Activated T-helper 2 cell treated with anti-CD3 and anti-CD28 coated beads, Interferon-gamma antibody, Interleukin-2, Interleukin-4, amounts not matched to agents 10 μg/mL and 5 μg/mL and 100 μg/mL, durations not matched to agents 14 hours and 24 hours and 36 hours (primary cell): ENCODE results near the gene ELAVL1. TPM values are rescaled to one million over a fixed set of nuclear protein-coding genes. Genes with fewer than 3 reads are reported as not detected.

Experiments
- DNase-seq: peaks from one replicate; pipeline ENCODE4 v3.0.0; 2021; ENCODE audit warnings: low spot score
- H3K27ac Mint-ChIP-seq: one replicate; pipeline ENCODE4 v1.8.0; 2021; ENCODE audit warnings: mixed read lengths
- H3K27me3 Mint-ChIP-seq: one replicate; pipeline ENCODE4 v1.8.0; 2021; ENCODE audit warnings: low read depth, mixed read lengths
- H3K36me3 Mint-ChIP-seq: one replicate; pipeline ENCODE4 v1.8.0; 2021; ENCODE audit warnings: low read depth, mixed read lengths
- H3K4me1 Mint-ChIP-seq: one replicate; pipeline ENCODE4 v1.8.0; 2021; ENCODE audit warnings: low read depth, mixed read lengths
- H3K4me3 Mint-ChIP-seq: one replicate; pipeline ENCODE4 v1.8.0; 2021; ENCODE audit warnings: low read depth, mild to moderate bottlenecking, moderate library complexity, mixed read lengths
- H3K9me3 Mint-ChIP-seq: one replicate; pipeline ENCODE4 v1.8.0; 2021; ENCODE audit warnings: mixed read lengths
- intact Hi-C: fragments of 100-400 bp; cut with micrococcal nuclease; formaldehyde crosslinking; loops from one replicate; pipeline ENCODE4 v1.15.1; 2023
- total RNA-seq: library from RNA; stranded (reverse); gene quantifications from 2 replicates; pipeline ENCODE4 v1.2.3, GENCODE V29; 2022

The ELAVL1 gene
- total RNA-seq, 1 donor from 2014 or later: 184 TPM

- H3K27ac Mint-ChIP-seq: no peak overlapping the region
- H3K4me1 Mint-ChIP-seq: no peaks in the 10 kb centered on the region
- no peak overlapping the region for H3K4me3 Mint-ChIP-seq
- intact Hi-C loops: no loop called here
- H3K36me3 Mint-ChIP-seq: peaks cover 48% of the 10 kb centered on the region
- no peak for DNase-seq
- no peaks in the 10 kb centered on the region for H3K27me3 Mint-ChIP-seq
- H3K9me3 Mint-ChIP-seq: no peaks in the 10 kb centered on the region
These were observed 25.9 kb downstream of the ELAVL1 start for GRCh38 chr19:7979559-7979958.

DNA sequence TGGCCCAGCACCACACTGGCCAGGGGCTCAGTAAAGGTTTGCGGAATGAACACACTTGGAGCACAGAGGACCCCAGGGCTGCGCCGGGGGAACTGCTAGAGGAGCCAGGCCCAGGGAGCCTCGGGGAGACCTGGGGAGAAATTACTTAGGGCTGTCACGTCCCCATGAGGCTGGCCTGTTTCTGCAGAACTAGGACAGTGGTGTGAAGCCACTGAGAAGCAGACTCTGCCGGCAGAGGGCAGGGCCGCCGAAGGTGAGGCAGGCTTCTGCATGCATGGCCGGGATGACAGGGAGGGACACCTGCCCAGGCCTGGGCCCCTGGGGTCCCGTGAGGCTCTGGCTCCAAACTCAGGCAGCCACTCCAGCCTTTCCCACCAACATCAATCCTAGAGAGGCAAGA lies 26.4 kb downstream of the ELAVL1 start:
- intact Hi-C loops: no loop called here
- peaks cover 48% of the 10 kb centered on the region for H3K36me3 Mint-ChIP-seq

DNA sequence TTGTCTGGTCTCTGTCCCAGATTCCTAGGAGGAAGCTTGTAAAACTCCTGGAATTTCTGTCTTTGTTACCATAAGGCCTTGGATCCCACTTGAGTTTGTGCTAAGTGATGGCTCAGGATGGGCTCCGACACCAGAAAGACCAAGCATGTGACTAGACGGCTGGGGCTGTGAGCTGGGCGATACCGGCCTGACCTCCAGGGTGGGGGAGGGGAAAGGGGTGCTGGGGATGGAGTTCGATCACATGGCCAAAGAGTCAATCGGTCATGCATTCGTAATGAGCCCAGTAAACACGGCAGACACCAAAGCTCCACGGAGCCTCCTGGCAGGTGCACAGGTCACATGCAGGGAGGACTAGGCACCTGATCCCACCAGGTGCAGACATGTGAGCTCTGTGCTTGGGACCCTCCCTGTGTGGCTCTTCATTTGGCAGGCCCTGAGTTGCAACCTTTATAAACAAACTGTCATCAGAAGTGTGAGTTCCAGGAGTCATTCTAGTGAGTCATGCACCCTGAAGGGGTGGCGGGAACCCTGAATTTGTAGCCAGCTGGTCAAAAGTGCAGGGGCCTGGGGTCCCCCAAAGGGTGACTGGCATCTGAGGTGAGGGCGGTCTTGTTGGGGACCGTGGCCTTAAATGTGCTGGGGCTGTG lies 27.1 kb downstream of the ELAVL1 start:
- Mint-ChIP-seq H3K27me3 (no peaks in the 10 kb centered on the region), H3K36me3 (peaks cover 52% of the 10 kb centered on the region), H3K4me1 (no peaks in the 10 kb centered on the region), H3K27ac (no peak overlapping the region), H3K9me3 (no peaks in the 10 kb centered on the region), H3K4me3 (no peak overlapping the region)
- intact Hi-C loops: no loop called here
- no peak for DNase-seq

More for the DNA sequence above, 26.4 kb downstream of the ELAVL1 start:
- Mint-ChIP-seq H3K27ac (no peak overlapping the region), H3K27me3 (no peaks in the 10 kb centered on the region), H3K4me1 (no peaks in the 10 kb centered on the region), H3K9me3 (no peaks in the 10 kb centered on the region), H3K4me3 (no peak overlapping the region)
- DNase-seq: no peak

GRCh38 chr19:7977723-7978040 lies 27.8 kb downstream of the ELAVL1 start:
- H3K27me3 Mint-ChIP-seq: no peaks in the 10 kb centered on the region
- H3K4me1 Mint-ChIP-seq: no peaks in the 10 kb centered on the region
- peaks cover 49% of the 10 kb centered on the region for H3K36me3 Mint-ChIP-seq
- DNase-seq: no peak
- intact Hi-C loops: no loop called here
- H3K4me3 Mint-ChIP-seq: no peak overlapping the region
- no peaks in the 10 kb centered on the region for H3K9me3 Mint-ChIP-seq
- no peak overlapping the region for H3K27ac Mint-ChIP-seq

DNA sequence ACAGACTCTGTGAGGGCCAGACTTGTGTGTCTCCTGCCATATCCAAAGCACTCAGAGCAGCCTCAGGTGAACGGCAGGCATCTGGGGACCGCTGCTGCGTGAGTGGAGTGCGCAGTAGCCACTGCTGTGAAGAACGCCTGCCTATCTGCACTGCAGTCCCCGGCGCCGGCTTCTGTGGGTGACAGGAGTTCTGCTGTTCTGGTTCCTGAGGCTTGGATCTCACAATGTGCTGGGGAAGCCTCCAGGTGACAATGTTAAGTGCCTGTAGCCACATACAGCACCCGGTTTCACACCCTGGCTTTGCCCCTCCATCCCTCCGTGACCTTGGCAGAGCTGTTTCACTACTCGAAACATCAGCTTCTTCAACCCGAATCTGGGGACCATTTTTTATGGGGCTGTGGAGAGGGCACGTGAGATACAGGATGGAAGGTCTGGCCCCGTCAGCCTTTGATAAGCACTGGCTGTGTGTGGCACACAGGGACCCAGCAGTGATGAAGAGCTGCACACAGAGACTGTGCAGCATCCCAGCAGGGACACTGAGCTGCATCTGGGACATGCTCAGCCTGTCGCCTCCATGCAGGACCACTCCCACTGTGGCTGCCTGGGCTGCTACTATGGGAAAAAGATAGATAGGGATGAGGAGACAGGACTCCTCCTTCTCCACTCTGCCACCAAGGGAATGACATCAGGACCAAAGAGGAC lies 28.3 kb downstream of the ELAVL1 start:
- H3K9me3 Mint-ChIP-seq: no peaks in the 10 kb centered on the region
- H3K4me1 Mint-ChIP-seq: no peaks in the 10 kb centered on the region
- no peak overlapping the region for H3K4me3 Mint-ChIP-seq
- intact Hi-C loops: no loop called here
- H3K36me3 Mint-ChIP-seq: peaks cover 44% of the 10 kb centered on the region
- no peaks in the 10 kb centered on the region for H3K27me3 Mint-ChIP-seq
- no peak overlapping the region for H3K27ac Mint-ChIP-seq
- no peak for DNase-seq

DNA sequence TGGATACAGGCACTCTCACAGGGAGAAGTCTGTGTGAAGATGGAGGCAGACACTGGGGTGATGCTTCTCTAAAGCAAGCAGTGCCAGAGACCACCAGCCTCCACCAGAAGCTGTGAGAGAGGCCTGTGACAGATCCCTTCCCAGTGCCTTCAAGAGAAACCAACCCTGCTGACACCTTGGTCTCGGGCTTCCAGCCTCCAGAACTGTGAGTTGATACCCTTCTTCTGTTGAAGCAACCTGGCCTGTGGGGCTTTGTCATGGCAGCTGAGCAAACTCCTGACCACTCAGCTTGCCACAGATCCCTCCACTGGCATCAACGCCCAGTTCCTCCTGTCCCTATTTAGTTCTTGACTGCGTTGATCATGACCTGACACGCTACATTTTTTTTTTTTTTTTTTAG lies 29.0 kb downstream of the ELAVL1 start:
- Mint-ChIP-seq H3K36me3 (peaks cover 41% of the 10 kb centered on the region), H3K4me1 (no peaks in the 10 kb centered on the region), H3K27me3 (no peaks in the 10 kb centered on the region), H3K9me3 (no peaks in the 10 kb centered on the region), H3K4me3 (no peak overlapping the region), H3K27ac (no peak overlapping the region)
- no peak for DNase-seq
- intact Hi-C loops: no loop called here

- Mint-ChIP-seq H3K27me3 (no peaks in the 10 kb centered on the region), H3K4me1 (no peaks in the 10 kb centered on the region), H3K36me3 (peaks cover 41% of the 10 kb centered on the region), H3K27ac (no peak overlapping the region), H3K9me3 (no peaks in the 10 kb centered on the region), H3K4me3 (no peak overlapping the region)
- intact Hi-C loops: no loop called here
- DNase-seq: no peak
These were observed 30.4 kb downstream of the ELAVL1 start for GRCh38 chr19:7975037-7975436.

DNA sequence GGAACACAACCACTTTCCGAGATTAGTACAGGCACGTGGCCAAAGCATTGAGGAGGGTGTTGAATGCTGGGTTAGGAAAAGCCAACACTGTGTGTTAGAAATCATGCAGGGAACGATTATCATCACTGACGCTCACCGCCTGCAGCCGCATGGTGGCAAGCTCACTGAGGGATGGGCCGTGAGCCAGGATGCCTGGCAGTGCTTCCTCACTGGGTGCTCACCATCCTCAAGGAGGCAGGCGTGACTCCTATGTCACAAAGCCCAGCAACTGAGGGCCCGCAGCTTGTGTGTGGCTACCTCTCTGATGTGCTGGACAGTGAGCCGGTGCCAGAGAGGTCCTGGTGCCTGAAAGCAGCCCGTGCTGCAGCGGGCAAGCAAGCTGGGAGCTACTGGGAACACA lies 31.6 kb downstream of the ELAVL1 start:
- H3K4me1 Mint-ChIP-seq: no peaks in the 10 kb centered on the region
- no peak overlapping the region for H3K4me3 Mint-ChIP-seq
- no peaks in the 10 kb centered on the region for H3K9me3 Mint-ChIP-seq
- DNase-seq: no peak
- no peak overlapping the region for H3K27ac Mint-ChIP-seq
- intact Hi-C loops: no loop called here
- H3K36me3 Mint-ChIP-seq: peaks cover 41% of the 10 kb centered on the region
- no peaks in the 10 kb centered on the region for H3K27me3 Mint-ChIP-seq

DNA sequence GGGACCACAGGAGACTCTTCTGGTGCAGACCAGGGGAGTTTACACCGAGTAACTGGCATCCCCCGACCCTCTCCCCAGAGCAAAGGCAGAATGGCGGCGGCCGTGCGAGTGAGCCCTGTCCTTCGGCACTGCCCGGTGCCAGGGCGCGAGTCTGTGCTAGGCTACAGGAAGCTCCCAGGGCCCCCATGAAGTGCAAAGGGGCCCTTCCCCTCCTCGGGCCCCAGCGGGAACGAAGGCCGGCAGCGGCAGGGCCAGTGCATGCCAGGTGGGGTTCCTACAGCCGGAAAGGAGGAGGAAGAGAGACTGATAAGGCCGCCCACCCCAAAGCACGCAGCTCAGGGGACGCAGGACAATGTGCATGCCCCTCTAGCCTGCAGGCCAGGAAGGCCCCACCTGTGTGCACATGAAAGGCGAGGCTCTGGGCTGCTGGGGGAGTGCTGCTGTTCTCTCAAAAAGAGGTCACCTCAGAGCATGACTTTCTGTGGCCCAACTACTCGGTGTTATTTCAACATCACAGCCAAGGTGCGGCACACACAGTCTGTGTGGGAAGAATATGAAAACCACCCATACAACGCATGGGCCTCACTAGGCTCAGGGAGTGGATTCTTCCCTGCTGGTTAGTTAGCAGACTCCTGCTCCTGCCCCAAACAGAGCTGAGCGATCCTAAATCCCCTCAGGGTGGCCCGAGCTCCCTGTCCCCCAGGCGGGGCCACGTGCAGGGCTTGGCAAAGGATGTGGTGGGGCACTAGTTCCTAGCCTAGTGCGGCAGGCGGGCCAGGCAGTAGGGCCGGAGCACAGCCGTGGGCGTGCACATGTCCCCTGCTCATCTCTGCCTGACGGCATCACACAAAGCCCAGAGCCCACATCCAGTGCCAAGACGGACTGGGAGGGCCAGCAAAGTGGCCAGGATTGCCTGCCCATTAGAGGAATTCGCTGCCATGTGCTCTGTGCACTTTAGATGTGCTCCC lies 33.6 kb downstream of the ELAVL1 start:
- intact Hi-C loops: no loop called here
- DNase-seq: no peak
- Mint-ChIP-seq H3K36me3 (peaks cover 47% of the 10 kb centered on the region), H3K27ac (no peak overlapping the region), H3K9me3 (no peaks in the 10 kb centered on the region), H3K27me3 (no peaks in the 10 kb centered on the region), H3K4me1 (no peaks in the 10 kb centered on the region), H3K4me3 (no peak overlapping the region)

GRCh38 chr19:7970716-7971448 lies 34.6 kb downstream of the ELAVL1 start:
- Mint-ChIP-seq H3K4me1 (no peaks in the 10 kb centered on the region), H3K9me3 (no peaks in the 10 kb centered on the region), H3K27ac (no peak overlapping the region), H3K36me3 (peaks cover 53% of the 10 kb centered on the region), H3K27me3 (no peaks in the 10 kb centered on the region), H3K4me3 (no peak overlapping the region)
- DNase-seq: no peak
- intact Hi-C loops: no loop called here

GRCh38 chr19:7969555-7969939 lies 35.9 kb downstream of the ELAVL1 start:
- Mint-ChIP-seq H3K27ac (no peak overlapping the region), H3K9me3 (no peaks in the 10 kb centered on the region), H3K36me3 (peaks cover 57% of the 10 kb centered on the region), H3K4me3 (no peak overlapping the region), H3K4me1 (no peaks in the 10 kb centered on the region), H3K27me3 (no peaks in the 10 kb centered on the region)
- no peak for DNase-seq
- intact Hi-C loops: no loop called here

- Mint-ChIP-seq H3K9me3 (no peaks in the 10 kb centered on the region), H3K27me3 (no peaks in the 10 kb centered on the region), H3K36me3 (peaks cover 54% of the 10 kb centered on the region), H3K4me3 (no peak overlapping the region), H3K27ac (no peak overlapping the region), H3K4me1 (no peaks in the 10 kb centered on the region)
- intact Hi-C loops: no loop called here
- no peak for DNase-seq
These were observed 36.5 kb downstream of the ELAVL1 start for GRCh38 chr19:7968796-7969554.
